CD4-positive, alpha-beta T cell treated with Interleukin-17A for 1 hour (primary cell): Measurements from ENCODE around the gene PDZD2.
"Not testable (repeated sequence)": the region's sequence is repeated elsewhere in the genome, so short reads cannot be mapped to it uniquely, and the experiment has no call there.

Source experiments
- DNase-seq: peaks from one replicate; pipeline ENCODE4 v3.0.0-alpha.2; 2020

Gene PDZD2

GRCh38 chr5:31939151-31939550, 300.2 kb downstream of the PDZD2 start:
- no peak for DNase-seq

GRCh38 chr5:31941151-31941755, 302.3 kb downstream of the PDZD2 start:
- no peak for DNase-seq

- DNase-seq: no peak
These were observed 303.6 kb downstream of the PDZD2 start for GRCh38 chr5:31942546-31942945.

GRCh38 chr5:31944684-31945445, 305.9 kb downstream of the PDZD2 start:
- DNase-seq: no peak

- no peak for DNase-seq
These were observed 309.1 kb downstream of the PDZD2 start for GRCh38 chr5:31948006-31948405.

GRCh38 chr5:31952067-31952466, 313.1 kb downstream of the PDZD2 start:
- no peak for DNase-seq

- DNase-seq: no peak
These were observed 315.2 kb downstream of the PDZD2 start for GRCh38 chr5:31954091-31954490.

GRCh38 chr5:31957151-31957550, 318.2 kb downstream of the PDZD2 start:
- DNase-seq: no peak

GRCh38 chr5:31962351-31962751, 323.4 kb downstream of the PDZD2 start:
- DNase-seq: no peak

GRCh38 chr5:31962871-31963307, 324.0 kb downstream of the PDZD2 start:
- no peak for DNase-seq

- no peak for DNase-seq
These were observed 324.6 kb downstream of the PDZD2 start for GRCh38 chr5:31963358-31964006.

- DNase-seq: no peak
These were observed 325.1 kb downstream of the PDZD2 start for GRCh38 chr5:31964007-31964360.

- no peak for DNase-seq
These were observed 326.3 kb downstream of the PDZD2 start for GRCh38 chr5:31965227-31965626.

- DNase-seq: no peak
These were observed 328.0 kb downstream of the PDZD2 start for GRCh38 chr5:31966936-31967335.

GRCh38 chr5:31967461-31967860, 328.5 kb downstream of the PDZD2 start:
- DNase-seq: no peak

GRCh38 chr5:31972558-31972957, 333.6 kb downstream of the PDZD2 start:
- no peak for DNase-seq

GRCh38 chr5:31975189-31975612, 336.3 kb downstream of the PDZD2 start:
- DNase-seq: not testable (repeated sequence)

- no peak for DNase-seq
These were observed 337.2 kb downstream of the PDZD2 start for GRCh38 chr5:31976169-31976568.

- no peak for DNase-seq
These were observed 342.5 kb downstream of the PDZD2 start for GRCh38 chr5:31981361-31981945.

GRCh38 chr5:31982027-31982426, 343.1 kb downstream of the PDZD2 start:
- DNase-seq: no peak

GRCh38 chr5:31982621-31983020, 343.7 kb downstream of the PDZD2 start:
- no peak for DNase-seq

GRCh38 chr5:31983851-31984250, 344.9 kb downstream of the PDZD2 start:
- no peak for DNase-seq

- no peak for DNase-seq
These were observed 345.8 kb downstream of the PDZD2 start for GRCh38 chr5:31984691-31985090.

GRCh38 chr5:31986101-31986500, 347.2 kb downstream of the PDZD2 start:
- no peak for DNase-seq
